ENCODE data around the gene CFHR2.
"Not testable (repeated sequence)": the region's sequence is repeated elsewhere in the genome, so short reads cannot be mapped to it uniquely, and the experiment has no call there.

Gene CFHR2

DNA sequence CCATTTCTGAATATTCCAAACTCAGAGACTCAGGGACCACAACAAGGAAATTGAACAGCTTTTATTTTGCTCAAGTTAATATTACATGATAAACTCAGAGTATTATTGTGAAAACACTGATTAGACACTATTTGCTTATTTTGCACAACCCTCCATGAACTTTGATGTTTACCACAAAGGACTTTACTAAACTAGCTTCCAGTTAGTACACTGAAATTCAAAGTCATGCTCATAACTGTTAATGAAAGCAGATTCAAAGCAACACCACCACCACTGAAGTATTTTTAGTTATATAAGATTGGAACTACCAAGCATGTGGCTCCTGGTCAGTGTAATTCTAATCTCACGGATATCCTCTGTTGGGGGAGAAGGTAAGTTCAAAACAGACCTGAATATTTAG is at the start of gene CFHR2:
Gene CFHR2 (plus strand): TSS at position 171 of the 400 bp plus-strand sequence. CDS start 143 bp downstream, at position 314.
- DNase-seq (ENCODE audit: low spot score), result not testable (repeated sequence)

DNA sequence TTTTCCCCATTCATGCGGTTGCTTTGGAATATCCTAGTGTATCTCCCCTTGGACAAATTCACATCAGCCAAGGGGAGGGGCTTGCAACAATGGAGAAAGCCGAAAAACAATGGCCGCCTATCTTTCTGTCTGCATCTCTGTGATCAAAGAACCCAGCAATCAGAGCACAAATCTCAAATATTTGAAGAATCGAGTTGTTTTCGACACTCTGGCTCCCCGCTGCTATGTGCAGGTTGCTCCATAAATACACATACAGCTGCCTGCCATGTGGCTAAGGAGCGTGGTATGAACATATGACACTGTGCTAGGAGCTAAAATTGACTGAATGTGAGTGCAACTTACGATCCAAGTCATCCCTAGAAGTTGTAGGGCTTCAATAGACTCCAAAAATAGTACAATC is 47.2 kb upstream of the CFHR2 start:
- no peak for DNase-seq (ENCODE audit: low spot score)

DNA sequence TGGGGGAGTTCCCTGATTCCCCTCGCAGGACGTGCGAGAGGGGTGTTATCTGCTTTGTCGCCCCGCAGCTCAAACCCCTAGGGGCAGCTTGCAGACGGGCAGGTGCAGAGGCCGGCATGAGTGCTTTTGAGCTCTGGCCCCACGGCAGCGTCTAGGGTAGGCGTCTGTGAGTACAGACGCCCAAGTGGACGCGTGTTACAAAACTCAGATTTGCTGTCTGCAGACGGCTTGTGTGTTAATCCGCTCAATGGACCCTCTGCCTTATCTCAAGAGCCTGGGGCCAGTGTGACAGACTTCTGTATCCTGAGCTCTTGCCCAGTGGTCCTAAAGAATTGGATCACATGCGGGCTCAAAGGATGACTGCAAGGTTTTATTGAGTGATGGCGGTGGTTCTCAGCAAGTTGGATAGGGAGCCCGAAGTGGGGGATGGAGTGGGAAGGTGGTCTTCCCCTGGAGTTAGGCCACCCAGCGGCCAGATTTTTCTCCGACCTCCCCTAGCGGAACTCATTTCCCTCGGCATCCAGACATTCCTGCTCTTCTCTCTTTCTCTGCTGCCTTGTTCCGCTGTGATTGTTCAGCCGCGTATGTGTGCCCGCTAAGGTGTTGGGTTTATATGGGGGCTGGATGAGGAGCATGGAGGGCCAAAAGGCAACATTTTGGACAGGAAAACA is 46.2 kb upstream of the CFHR2 start:
- no peak for DNase-seq (ENCODE audit: low spot score)

DNA sequence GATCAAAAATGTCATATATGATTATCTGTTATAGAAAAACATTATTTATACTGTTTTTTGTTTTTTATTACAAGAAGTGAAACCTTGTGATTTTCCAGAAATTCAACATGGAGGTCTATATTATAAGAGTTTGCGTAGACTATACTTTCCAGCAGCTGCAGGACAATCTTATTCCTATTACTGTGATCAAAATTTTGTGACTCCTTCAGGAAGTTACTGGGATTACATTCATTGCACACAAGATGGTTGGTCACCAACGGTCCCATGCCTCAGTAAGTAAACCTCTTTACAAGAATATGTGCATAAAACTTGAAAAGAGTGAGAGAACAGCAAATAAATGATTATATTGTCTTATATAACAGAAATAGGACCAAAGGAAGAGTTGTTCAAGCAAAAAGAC is 41.2 kb upstream of the CFHR2 start:
- DNase-seq (ENCODE audit: low spot score), result no peak

DNA sequence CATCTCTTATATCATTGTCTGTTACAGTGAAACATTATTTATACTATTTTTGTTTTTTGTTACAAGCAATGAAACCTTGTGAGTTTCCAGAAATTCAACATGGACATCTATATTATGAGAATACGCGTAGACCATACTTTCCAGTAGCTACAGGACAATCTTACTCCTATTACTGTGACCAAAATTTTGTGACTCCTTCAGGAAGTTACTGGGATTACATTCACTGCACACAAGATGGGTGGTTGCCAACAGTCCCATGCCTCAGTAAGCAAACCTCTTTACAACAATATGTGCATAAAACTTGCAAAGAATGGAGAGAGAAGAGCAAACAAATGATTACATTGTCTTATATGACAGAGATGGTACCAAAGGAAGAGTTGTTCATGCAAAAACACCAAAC is 33.3 kb upstream of the CFHR2 start:
- DNase-seq (ENCODE audit: low spot score), result no peak

DNA sequence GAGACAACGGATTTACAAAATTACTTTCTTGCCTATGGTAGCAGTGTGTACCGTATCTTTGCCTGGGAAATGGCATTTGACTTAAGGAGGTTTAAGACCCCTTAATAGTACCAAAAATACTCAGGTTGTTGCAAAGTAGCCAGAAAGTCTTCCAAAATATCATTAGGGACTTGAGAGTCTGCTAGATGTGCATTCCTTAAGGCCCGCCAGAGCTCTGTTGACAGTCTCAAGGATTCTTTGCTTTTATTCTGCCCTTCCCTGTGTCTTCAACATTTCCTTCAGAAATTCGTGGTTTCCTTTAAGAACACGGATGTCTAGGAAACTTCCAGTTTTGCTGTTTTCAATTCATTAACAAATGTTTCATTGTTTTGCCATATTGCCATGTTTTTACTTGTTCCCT is 31.3 kb upstream of the CFHR2 start:
- not testable (repeated sequence) for DNase-seq (ENCODE audit: low spot score)

DNA sequence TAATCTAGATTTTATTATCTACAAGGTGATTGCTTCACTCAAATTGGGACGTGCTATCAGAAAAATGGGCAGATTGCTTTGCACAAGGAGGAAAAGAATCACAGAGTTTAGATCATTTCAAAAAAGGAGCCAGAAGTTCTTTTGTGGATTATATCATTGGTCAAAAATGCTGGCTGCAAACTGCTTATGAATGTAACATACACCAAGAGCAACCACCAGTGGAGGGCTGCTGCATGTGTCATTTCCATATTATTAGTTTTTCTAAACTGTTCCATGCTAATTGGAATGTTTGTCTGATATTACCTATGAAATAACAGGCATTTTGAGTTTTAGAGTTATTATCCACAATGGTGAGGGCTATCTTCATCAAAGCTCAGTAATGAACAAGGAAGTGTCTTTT is 16.7 kb upstream of the CFHR2 start:
- DNase-seq (ENCODE audit: low spot score), result not testable (repeated sequence)

DNA sequence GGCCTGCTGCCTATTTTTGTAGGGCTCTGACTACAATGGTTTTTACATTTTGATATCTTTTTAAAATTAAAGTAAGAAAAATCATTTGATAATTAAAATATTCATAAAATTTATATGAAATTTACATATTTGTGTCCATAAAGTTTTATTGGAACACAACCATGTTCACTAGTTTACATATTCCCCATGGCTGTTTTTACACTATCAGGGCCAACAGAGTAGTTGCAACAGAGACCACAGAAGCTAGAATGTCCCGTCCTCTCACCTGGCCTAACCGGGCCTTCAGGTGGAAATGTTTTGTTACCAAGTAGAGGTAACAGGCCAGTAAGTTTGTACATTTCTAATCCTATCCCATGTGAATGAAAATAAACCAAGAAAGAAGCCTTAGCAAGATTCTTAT is 10.7 kb upstream of the CFHR2 start:
- not testable (repeated sequence) for DNase-seq (ENCODE audit: low spot score)

DNA sequence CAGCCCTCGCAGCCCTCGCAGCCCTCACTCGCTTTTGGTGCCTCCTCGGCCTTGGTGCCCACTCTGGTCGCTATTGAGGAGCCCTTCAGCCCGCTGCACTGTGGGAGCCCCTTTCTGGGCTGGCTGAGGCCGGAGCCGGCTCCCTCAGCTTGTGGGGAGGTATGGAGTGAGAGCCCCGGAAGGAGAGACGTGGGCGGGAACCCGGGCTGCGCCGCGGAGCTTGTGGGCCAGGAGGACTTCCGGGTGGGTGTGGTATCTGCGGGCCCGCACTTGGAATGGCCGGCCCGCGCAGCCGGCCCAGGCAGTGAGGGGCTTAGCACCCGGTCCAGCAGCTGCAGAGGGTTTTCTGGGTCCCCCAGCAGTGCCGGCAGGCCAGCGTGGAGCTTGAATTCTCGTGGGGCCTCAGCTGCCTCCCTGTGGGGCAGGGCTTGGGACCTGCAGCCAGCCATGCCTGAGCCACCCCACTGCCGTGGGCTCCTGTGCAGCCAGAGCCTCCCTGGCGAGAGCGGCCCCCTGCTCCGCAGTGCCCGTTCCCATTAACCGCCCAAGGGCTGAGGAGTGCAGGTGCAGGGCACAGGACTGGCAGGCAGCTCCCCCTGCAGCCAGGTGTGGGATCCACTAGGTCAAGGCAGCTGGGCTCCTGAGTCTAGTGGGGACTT is 9.9 kb upstream of the CFHR2 start:
- no peak for DNase-seq (ENCODE audit: low spot score)

DNA sequence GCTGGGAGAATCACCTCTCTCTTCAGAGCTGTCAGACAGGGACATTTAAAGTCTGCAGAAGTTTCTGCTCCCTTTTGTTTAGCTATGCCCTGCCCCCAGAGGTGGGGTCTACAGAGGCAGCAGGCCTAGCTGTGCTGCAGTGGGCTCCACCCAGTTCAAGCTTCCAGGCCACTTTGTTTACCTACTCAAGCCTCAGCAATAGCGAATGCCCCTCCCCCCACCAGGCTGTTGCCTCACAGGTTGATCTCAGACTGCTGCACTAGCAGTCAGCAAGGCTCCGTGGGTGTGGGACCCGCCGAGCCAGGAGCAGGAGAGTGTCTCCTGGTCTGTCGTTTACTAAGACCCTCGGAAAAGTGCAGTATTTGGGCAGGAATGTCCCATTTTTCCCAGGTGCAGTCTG is 2.1 kb upstream of the CFHR2 start:
- DNase-seq (ENCODE audit: low spot score), result not testable (repeated sequence)

DNA sequence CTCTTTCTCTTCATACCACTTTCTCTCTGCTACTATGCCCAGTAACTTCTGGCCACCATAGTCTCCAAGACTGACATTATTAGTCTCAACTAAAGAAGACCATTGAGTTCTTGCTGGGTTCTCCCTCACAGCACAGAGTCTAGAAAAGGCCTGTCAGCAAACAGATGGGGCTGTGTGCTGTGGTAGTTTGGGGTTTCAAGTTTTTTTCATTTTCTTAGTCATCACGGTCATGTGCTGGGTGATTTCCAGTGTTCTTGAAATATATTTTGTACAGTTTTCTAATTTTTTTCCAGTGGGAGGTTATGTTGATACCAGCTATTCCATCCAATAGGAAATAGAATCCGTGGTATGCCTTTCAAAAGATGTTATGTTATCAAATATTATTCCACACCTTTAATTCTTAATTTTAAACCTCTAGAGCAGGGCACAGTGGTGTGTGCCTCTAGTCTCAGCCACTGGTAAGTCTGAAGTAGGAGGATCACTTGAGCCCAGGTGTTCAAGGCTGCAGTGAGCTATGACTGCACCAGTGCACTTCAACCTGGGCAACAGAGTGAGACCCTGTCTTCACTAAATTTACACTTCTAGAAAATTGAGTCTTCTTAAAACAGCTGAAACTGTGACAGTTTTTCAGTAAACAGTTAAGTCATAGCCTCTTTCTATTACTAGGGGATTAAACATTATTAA is 8.3 kb downstream of the CFHR2 start:
- DNase-seq (ENCODE audit: low spot score), result no peak

DNA sequence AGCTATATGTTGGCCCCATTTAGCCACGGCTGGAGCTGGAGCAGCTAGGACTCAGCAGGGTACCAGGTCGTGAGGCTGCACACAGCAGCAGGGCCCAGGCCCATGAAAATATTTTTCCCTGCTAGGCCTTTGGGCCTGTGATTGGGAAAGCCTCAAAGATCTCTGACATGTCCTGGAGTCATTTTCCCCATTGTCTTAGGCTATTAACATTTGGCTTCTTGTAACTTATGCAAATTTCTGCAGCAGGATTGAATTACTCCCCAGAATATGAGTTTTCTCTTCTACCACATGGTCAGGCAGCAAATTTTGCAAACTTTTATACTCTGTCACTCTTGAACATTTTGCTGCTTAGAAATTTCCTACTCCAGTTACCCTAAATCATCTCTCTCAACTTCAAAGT is 11.2 kb downstream of the CFHR2 start:
- DNase-seq (ENCODE audit: low spot score), result no peak

DNA sequence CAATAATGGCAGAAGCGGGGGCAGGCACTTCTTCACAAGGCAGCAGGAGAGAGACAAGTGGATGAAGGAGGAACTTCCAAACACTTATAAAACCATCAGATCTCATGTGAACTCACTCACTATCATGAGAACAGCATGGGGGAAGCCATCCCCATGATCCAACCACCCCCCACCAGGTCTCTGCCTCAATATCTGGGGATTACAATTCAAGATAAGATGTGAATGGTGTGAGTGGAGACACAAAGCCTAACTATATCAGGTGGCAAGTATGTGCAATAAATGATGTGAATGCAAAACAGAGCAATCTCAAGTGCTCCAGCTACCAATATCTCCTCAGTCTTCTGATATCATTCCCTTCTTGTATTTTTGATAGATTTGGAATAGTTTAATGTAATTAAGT is 12.4 kb downstream of the CFHR2 start:
- no peak for DNase-seq (ENCODE audit: low spot score)

DNA sequence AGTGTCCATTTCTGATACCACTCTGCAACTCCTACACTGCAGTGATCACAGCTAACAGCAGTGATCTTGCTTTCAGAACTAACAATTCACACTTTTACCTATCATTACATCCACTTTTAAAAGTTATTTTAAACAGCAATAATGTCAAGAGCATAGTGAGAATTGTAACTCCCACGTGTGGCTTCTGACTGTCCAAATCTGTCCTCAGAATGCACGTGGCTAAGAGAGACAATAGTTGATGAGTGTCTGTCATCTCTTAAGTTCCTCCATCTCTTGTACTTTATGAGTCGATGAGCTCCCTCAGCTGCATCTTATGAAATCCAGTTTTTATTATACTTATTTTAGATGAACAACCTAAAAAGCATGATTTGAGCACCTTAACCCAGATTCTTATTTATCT is 17.3 kb downstream of the CFHR2 start:
- no peak for DNase-seq (ENCODE audit: low spot score)

DNA sequence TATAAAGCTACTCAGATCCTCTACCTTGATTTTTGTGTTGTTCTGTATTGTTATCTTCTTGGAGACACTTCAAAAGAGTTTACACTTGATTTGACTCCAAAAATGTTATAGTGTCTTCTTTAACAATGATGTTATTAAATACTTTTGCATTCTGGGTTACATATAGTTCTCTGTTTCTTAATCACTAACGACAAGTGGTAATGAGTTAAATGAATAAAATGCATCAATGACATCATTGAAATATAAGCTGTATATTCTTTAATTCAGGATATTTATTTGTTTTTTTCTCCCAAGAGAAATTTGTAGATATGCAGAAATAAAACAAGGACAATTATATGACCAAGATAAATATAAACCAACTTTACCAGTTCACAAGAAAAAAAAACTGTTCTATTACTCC is 26.6 kb downstream of the CFHR2 start:
- no peak for DNase-seq (ENCODE audit: low spot score)

DNA sequence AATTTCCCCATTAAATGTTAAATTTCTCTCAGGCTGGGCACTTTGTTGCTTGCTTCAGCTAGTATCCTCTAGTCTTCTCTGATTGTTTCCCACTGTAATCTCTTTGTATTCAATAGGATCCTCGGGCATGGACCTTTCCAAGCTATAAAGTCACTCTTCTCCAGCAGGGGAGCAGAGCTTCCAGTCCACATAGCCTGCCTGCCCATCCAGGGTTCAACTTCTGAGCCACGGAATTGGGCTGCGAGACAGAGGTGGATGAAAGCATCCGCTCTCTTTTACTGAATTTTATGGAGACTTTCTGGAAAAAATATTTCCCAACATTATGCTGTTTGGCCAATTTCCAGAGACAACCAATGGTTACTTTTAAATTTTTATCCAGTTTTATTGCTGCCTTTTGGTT is 32.7 kb downstream of the CFHR2 start:
- no peak for DNase-seq (ENCODE audit: low spot score)

DNA sequence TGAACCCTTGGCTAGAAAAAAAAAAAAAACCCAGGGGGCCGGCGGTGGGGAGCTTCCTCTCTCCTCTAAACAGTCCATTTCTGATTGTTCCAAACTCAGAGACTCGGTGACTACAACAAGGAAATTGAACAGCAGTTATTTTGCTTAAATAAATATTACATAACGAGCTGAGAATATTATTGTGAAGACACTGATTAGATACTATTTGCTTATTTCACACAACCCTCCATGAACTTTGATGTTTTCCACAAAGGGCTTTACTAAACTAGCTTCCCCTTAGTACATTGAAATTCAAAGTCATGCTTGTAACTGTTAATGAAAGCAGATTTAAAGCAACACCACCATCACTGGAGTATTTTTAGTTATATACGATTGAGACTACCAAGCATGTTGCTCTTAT is 33.7 kb downstream of the CFHR2 start, which contains the start of gene CFHR5:
Gene CFHR5 (plus strand): TSS at position 279 of the 400 bp plus-strand sequence. CDS start 109 bp downstream, at position 388.
- no peak for DNase-seq (ENCODE audit: low spot score)

DNA sequence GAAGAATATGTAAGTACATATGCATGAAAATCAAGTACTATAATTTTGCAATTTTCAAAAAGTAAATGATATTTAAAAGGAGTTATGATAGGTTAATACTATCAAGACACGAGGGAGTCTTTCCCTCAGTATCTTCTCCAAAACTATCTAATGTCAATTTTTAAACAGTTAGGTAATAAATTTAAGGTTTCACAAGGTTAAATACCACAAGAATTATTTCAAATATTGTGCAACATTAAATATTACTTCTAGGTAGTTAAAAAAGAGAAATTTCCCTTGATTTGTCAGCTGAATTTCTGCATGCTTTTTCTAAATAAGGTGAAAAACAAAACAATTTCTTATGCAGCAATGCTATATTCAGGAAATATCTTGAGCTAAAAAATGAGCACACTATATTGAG is 37.3 kb downstream of the CFHR2 start:
- no peak for DNase-seq (ENCODE audit: low spot score)

DNA sequence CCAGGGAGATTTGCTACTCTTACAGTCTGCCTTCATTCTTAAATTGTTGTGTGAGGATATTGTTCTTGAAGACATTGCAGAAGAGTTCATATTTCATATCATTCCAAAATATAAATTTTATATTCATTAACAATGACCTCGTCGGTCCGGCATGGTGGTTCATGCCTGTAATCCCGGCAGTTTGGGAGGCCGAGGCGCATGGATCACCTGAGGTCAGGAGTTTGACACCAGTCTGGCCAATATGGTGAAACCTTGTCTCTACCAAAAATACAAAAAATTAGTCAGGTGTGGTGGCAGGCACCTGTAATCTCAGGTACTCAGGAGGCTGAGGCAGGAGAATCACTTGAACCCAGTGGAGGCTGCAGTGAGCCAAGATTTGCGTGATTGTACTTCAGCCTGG is 38.7 kb downstream of the CFHR2 start:
- not testable (repeated sequence) for DNase-seq (ENCODE audit: low spot score)

DNA sequence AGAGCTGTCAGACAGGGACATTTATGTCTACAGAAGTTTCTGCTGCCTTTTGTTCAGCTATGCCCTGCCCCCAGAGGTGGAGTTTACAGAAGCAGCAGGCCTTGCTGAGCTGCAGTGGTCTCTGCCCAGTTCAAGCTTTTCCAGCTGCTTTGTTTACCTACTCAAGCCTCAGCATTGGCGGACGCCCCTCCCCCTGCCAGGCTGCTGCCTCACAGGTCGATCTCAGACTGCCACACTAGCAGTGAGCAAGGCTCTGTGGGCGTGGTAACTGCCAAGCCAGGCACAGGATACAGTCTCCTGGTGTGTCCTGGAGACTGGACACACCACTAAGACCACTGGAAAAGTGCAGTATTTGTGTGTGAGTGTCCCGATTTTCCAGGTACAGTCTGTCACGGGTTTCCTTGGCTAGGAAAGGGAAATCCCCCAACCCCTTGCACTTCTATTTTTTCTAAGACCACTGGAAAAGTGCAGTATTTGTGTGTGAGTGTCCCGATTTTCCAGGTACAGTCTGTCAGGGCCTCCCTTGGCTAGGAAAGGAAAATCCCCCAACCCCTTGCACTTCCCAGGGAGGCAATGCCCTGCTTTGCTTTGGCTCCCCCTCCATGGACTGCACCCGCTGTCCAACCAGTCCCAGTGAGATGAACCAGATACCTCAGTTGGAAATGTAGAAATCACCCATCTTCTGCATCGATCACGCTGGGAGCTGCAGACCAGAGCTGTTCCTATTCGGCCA is 48.5 kb downstream of the CFHR2 start:
- not testable (repeated sequence) for DNase-seq (ENCODE audit: low spot score)

DNA sequence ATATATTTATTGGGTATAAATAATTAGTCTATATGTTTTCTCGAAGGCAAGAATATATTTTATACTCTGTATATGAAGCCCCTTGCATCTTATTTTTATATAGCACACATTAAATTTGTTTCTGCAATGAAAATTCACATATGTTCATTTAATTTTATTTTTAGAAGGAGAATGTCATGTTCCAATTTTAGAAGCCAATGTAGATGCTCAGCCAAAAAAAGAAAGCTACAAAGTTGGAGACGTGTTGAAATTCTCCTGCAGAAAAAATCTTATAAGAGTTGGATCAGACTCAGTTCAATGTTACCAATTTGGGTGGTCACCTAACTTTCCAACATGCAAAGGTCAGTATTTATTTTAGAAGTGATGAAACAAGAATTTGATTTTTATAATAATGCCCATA is 50.4 kb downstream of the CFHR2 start:
- no peak for DNase-seq (ENCODE audit: low spot score)

DNA sequence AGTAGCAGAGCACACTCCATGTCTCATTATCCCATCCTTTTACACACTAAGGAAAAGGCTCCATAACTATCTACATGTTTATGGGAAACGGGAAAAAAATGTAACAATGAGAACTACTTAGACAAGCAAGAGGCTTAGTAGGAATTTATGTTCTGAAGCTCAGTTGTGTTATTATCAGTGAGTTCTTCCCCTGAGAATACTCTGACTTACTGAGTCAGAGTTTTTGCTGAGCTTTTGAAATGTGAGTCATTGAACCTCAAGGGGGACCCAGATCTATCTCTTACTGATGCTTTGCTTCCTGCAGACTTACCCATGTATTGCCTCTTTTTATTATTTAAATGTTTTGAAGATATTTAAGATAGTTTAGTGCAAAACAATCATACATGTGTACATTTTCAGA is 53.9 kb downstream of the CFHR2 start:
- no peak for DNase-seq (ENCODE audit: low spot score)

DNA sequence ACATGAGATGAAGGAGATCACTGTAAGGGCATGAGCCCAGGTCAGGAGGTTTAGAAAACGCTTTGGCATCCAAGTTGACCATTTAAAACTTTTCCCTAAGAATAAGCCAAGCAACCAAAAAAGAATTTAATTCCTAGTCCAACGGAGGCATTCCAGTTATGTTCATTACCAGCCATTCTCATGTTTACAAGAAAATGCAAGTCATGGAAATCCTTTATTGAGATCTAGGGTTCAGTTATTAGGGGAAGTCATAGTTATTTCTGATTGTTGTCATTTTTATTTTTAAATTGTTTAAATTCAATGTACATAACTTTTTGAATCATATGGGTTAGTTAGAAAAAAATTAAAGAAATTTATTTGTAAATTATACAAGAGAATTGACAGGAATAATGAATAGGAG is 58.3 kb downstream of the CFHR2 start:
- no peak for DNase-seq (ENCODE audit: low spot score)

Data from CD4-positive, alpha-beta T cell treated with Interleukin-6 at 100 ng/mL for 8 hours (primary cell).